ENCODE measurements around the gene ADAMTS14. TPM values are rescaled to one million over a fixed set of nuclear protein-coding genes. Genes with fewer than 3 reads are reported as not detected.

Gene ADAMTS14
- total RNA-seq, 2 experiments from 2014 or later = not detected

GRCh38 chr10:70648427-70648826 lies 23.9 kb upstream of the ADAMTS14 start:
- Mint-ChIP-seq H3K27me3 (peaks cover 5% of the 10 kb centered on the region), H3K4me1 (no peaks in the 10 kb centered on the region), H3K4me3 (no peak overlapping the region), H3K9me3 (peaks cover 42% of the 10 kb centered on the region), H3K36me3 (ENCODE audit: low read depth) (peaks cover 6% of the 10 kb centered on the region), H3K27ac (no peak overlapping the region)
- DNase-seq = no peak
- CTCF ChIA-PET = interaction anchor here (1.2 kb wide), 1 partner anchor 198 kb away, joined by 3 read pairs; no protein-coding TSS in a partner anchor
- POLR2A ChIA-PET = no interaction called here

- H3K4me1 Mint-ChIP-seq = no peaks in the 10 kb centered on the region
- H3K4me3 Mint-ChIP-seq = no peak overlapping the region
- no peak overlapping the region for H3K27ac Mint-ChIP-seq
- ChIA-PET POLR2A (no interaction called here), CTCF (no interaction called here)
- H3K36me3 Mint-ChIP-seq (ENCODE audit: low read depth) = peaks cover 6% of the 10 kb centered on the region
- H3K9me3 Mint-ChIP-seq = peaks cover 42% of the 10 kb centered on the region
- no peak for DNase-seq
- H3K27me3 Mint-ChIP-seq = no peaks in the 10 kb centered on the region
These were observed 22.8 kb upstream of the ADAMTS14 start for GRCh38 chr10:70649526-70649925.

- no peaks in the 10 kb centered on the region for H3K27me3 Mint-ChIP-seq
- ChIA-PET CTCF (no interaction called here), POLR2A (no interaction called here)
- peaks cover 42% of the 10 kb centered on the region for H3K9me3 Mint-ChIP-seq
- DNase-seq = no peak
- H3K36me3 Mint-ChIP-seq (ENCODE audit: low read depth) = peaks cover 6% of the 10 kb centered on the region
- H3K27ac Mint-ChIP-seq = no peak overlapping the region
- H3K4me3 Mint-ChIP-seq = no peak overlapping the region
- H3K4me1 Mint-ChIP-seq = no peaks in the 10 kb centered on the region
These were observed 22.2 kb upstream of the ADAMTS14 start for GRCh38 chr10:70650104-70650503.

- Mint-ChIP-seq H3K9me3 (peaks cover 42% of the 10 kb centered on the region), H3K27ac (no peak overlapping the region), H3K4me3 (no peak overlapping the region), H3K36me3 (ENCODE audit: low read depth) (peaks cover 6% of the 10 kb centered on the region), H3K4me1 (no peaks in the 10 kb centered on the region), H3K27me3 (no peaks in the 10 kb centered on the region)
- ChIA-PET CTCF (no interaction called here), POLR2A (no interaction called here)
- no peak for DNase-seq
These were observed 21.6 kb upstream of the ADAMTS14 start for GRCh38 chr10:70650718-70651117.

GRCh38 chr10:70651661-70652060 lies 20.6 kb upstream of the ADAMTS14 start:
- no peak for DNase-seq
- Mint-ChIP-seq H3K36me3 (ENCODE audit: low read depth) (peaks cover 6% of the 10 kb centered on the region), H3K4me3 (no peak overlapping the region), H3K27ac (no peak overlapping the region), H3K9me3 (peaks cover 42% of the 10 kb centered on the region), H3K27me3 (no peaks in the 10 kb centered on the region), H3K4me1 (peaks cover 5% of the 10 kb centered on the region)
- POLR2A ChIA-PET = no interaction called here
- CTCF ChIA-PET = no interaction called here

- Mint-ChIP-seq H3K36me3 (ENCODE audit: low read depth) (peaks cover 6% of the 10 kb centered on the region), H3K27me3 (no peaks in the 10 kb centered on the region), H3K4me3 (no peak overlapping the region), H3K4me1 (peaks cover 8% of the 10 kb centered on the region), H3K27ac (no peak overlapping the region), H3K9me3 (peaks cover 41% of the 10 kb centered on the region)
- ChIA-PET CTCF (no interaction called here), POLR2A (no interaction called here)
- no peak for DNase-seq
These were observed 19.3 kb upstream of the ADAMTS14 start for GRCh38 chr10:70652761-70653657.

- DNase-seq = no peak
- no peak overlapping the region for H3K4me3 Mint-ChIP-seq
- H3K36me3 Mint-ChIP-seq (ENCODE audit: low read depth) = peaks cover 3% of the 10 kb centered on the region
- peaks cover 23% of the 10 kb centered on the region for H3K9me3 Mint-ChIP-seq
- POLR2A ChIA-PET = no interaction called here
- peaks cover 8% of the 10 kb centered on the region for H3K4me1 Mint-ChIP-seq
- peaks cover 4% of the 10 kb centered on the region for H3K27me3 Mint-ChIP-seq
- CTCF ChIA-PET = interaction anchor here (0.6 kb wide), 1 partner anchor 17 kb away, joined by 3 read pairs; no protein-coding TSS in a partner anchor
- no peak overlapping the region for H3K27ac Mint-ChIP-seq
These were observed 17.0 kb upstream of the ADAMTS14 start for GRCh38 chr10:70655316-70655715.

GRCh38 chr10:70656489-70656888 lies 15.8 kb upstream of the ADAMTS14 start:
- Mint-ChIP-seq H3K27me3 (peaks cover 4% of the 10 kb centered on the region), H3K27ac (no peak overlapping the region), H3K9me3 (peaks cover 13% of the 10 kb centered on the region), H3K4me1 (peaks cover 8% of the 10 kb centered on the region), H3K36me3 (ENCODE audit: low read depth) (peaks cover 3% of the 10 kb centered on the region), H3K4me3 (no peak overlapping the region)
- peak; percentile 14 for DNase-seq
- ChIA-PET POLR2A (no interaction called here), CTCF (interaction anchor here (1.0 kb wide), 1 partner anchor 11 kb away, joined by 3 read pairs; no protein-coding TSS in a partner anchor)

GRCh38 chr10:70657041-70657440 lies 15.3 kb upstream of the ADAMTS14 start:
- ChIA-PET CTCF (no interaction called here), POLR2A (no interaction called here)
- H3K36me3 Mint-ChIP-seq (ENCODE audit: low read depth) = no peaks in the 10 kb centered on the region
- no peak for DNase-seq
- H3K9me3 Mint-ChIP-seq = peaks cover 8% of the 10 kb centered on the region
- H3K27ac Mint-ChIP-seq = no peak overlapping the region
- peaks cover 8% of the 10 kb centered on the region for H3K27me3 Mint-ChIP-seq
- no peak overlapping the region for H3K4me3 Mint-ChIP-seq
- peaks cover 8% of the 10 kb centered on the region for H3K4me1 Mint-ChIP-seq

GRCh38 chr10:70658582-70659136 lies 13.6 kb upstream of the ADAMTS14 start:
- DNase-seq = no peak
- peaks cover 8% of the 10 kb centered on the region for H3K4me1 Mint-ChIP-seq
- POLR2A ChIA-PET = no interaction called here
- CTCF ChIA-PET = interaction anchor here (0.8 kb wide), 1 partner anchor 91 kb away, joined by 3 read pairs; no protein-coding TSS in a partner anchor
- H3K4me3 Mint-ChIP-seq = no peak overlapping the region
- H3K27me3 Mint-ChIP-seq = peaks cover 8% of the 10 kb centered on the region
- no peaks in the 10 kb centered on the region for H3K9me3 Mint-ChIP-seq
- no peak overlapping the region for H3K27ac Mint-ChIP-seq
- no peaks in the 10 kb centered on the region for H3K36me3 Mint-ChIP-seq (ENCODE audit: low read depth)

- H3K4me3 Mint-ChIP-seq = no peak overlapping the region
- DNase-seq = no peak
- H3K4me1 Mint-ChIP-seq = peaks cover 8% of the 10 kb centered on the region
- POLR2A ChIA-PET = no interaction called here
- H3K27me3 Mint-ChIP-seq = peaks cover 8% of the 10 kb centered on the region
- H3K9me3 Mint-ChIP-seq = no peaks in the 10 kb centered on the region
- no peaks in the 10 kb centered on the region for H3K36me3 Mint-ChIP-seq (ENCODE audit: low read depth)
- H3K27ac Mint-ChIP-seq = no peak overlapping the region
- CTCF ChIA-PET = no interaction called here
These were observed 13.0 kb upstream of the ADAMTS14 start for GRCh38 chr10:70659306-70659705.

GRCh38 chr10:70660722-70661121 lies 11.6 kb upstream of the ADAMTS14 start:
- DNase-seq = no peak
- Mint-ChIP-seq H3K4me1 (peaks cover 8% of the 10 kb centered on the region), H3K27ac (no peak overlapping the region), H3K4me3 (no peak overlapping the region), H3K9me3 (no peaks in the 10 kb centered on the region), H3K27me3 (peaks cover 8% of the 10 kb centered on the region), H3K36me3 (ENCODE audit: low read depth) (no peaks in the 10 kb centered on the region)
- ChIA-PET POLR2A (no interaction called here), CTCF (no interaction called here)

GRCh38 chr10:70661623-70662361 lies 10.5 kb upstream of the ADAMTS14 start:
- no peaks in the 10 kb centered on the region for H3K36me3 Mint-ChIP-seq (ENCODE audit: low read depth)
- H3K4me1 Mint-ChIP-seq = peaks cover 2% of the 10 kb centered on the region
- peaks cover 8% of the 10 kb centered on the region for H3K27me3 Mint-ChIP-seq
- no peak overlapping the region for H3K27ac Mint-ChIP-seq
- ChIA-PET POLR2A (no interaction called here), CTCF (interaction anchor here (0.7 kb wide), 1 partner anchor 8 kb away, joined by 5 read pairs; no protein-coding TSS in a partner anchor)
- no peak overlapping the region for H3K4me3 Mint-ChIP-seq
- no peak for DNase-seq
- H3K9me3 Mint-ChIP-seq = no peaks in the 10 kb centered on the region
